BE2C (cell line): ENCODE results near the gene IGSF9.

Source experiments
- DNase-seq: peaks from one replicate; pipeline ENCODE4 v3.0.0-alpha.2; 2020
- H3K27me3 ChIP-seq: fragments of 250-450 bp; sonication (Bioruptor Pico); 2 replicates; pipeline ENCODE4 v1.5.1; 2020; ENCODE audit warnings: mild to moderate bottlenecking
- H3K36me3 ChIP-seq: fragments of 250-450 bp; sonication (Bioruptor Pico); 2 replicates; pipeline ENCODE4 v1.5.1; 2020; ENCODE audit warnings: mild to moderate bottlenecking
- H3K4me1 ChIP-seq: fragments of 250-450 bp; sonication (Bioruptor Pico); 2 replicates; pipeline ENCODE4 v1.5.1; 2020
- H3K4me3 ChIP-seq: 2 replicates; pipeline ENCODE4 v1.5.1; 2011; ENCODE audit warnings: low read depth, low read length
- H3K9me3 ChIP-seq: fragments of 250-450 bp; sonication (Bioruptor Pico); 2 replicates; pipeline ENCODE4 v1.5.1; 2020
- TF ChIP-seq, protein P1 (sequence below): IDR thresholded peaks from 2 replicates; pipeline ENCODE4 v1.5.1; 2012; ENCODE audit warnings: mild to moderate bottlenecking, low read depth, low read length

Gene IGSF9

DNA sequence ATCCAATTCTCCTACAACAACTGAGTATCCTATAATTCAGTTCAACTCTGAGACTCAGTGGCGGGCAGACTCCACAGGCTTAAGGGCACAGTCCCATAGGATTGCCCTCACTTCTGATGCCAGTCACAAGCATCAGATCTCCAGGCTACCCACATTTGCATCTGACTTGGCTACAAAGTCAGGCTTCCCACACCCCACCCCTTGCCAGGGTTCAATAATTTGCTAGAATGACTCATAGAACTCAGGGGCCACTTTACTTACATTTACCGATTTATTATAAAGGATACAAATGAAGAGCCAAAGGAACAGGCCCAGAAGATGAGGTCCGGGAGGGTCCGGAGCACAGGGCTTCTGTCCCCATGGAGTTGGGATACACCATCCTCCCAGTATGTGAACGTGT lies 44.6 kb upstream of the IGSF9 start:
- no peak for DNase-seq
- Histone ChIP-seq H3K4me1 (no peaks in the 10 kb centered on the region), H3K36me3 (no peaks in the 10 kb centered on the region), H3K27me3 (peaks cover 7% of the 10 kb centered on the region), H3K9me3 (no peaks in the 10 kb centered on the region), H3K4me3 (no peak overlapping the region)
- TF ChIP-seq, protein P1, sequence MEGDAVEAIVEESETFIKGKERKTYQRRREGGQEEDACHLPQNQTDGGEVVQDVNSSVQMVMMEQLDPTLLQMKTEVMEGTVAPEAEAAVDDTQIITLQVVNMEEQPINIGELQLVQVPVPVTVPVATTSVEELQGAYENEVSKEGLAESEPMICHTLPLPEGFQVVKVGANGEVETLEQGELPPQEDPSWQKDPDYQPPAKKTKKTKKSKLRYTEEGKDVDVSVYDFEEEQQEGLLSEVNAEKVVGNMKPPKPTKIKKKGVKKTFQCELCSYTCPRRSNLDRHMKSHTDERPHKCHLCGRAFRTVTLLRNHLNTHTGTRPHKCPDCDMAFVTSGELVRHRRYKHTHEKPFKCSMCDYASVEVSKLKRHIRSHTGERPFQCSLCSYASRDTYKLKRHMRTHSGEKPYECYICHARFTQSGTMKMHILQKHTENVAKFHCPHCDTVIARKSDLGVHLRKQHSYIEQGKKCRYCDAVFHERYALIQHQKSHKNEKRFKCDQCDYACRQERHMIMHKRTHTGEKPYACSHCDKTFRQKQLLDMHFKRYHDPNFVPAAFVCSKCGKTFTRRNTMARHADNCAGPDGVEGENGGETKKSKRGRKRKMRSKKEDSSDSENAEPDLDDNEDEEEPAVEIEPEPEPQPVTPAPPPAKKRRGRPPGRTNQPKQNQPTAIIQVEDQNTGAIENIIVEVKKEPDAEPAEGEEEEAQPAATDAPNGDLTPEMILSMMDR = no peak

DNA sequence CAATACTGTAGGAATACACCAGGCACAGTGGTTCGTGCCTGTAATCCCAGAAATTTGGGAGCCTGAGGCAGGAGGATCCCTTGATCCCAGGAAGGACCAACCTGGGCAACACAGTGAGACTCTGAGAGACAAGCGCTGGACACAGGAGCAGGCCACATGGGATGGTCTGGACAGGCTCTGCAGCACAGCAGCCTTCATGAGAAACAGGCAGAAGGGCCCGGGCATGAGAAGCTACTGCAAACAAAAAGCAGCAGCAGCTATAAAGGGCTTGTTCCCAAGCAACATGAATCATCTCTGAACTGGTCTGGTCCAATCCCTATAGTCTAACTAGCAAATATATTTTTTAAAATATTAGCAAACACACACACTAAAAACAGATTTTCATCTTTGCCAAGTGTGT lies 44.2 kb upstream of the IGSF9 start:
- TF ChIP-seq, protein P1 = no peak
- Histone ChIP-seq H3K36me3 (no peaks in the 10 kb centered on the region), H3K4me1 (no peaks in the 10 kb centered on the region), H3K9me3 (no peaks in the 10 kb centered on the region), H3K4me3 (no peak overlapping the region), H3K27me3 (peaks cover 11% of the 10 kb centered on the region)
- no peak for DNase-seq

DNA sequence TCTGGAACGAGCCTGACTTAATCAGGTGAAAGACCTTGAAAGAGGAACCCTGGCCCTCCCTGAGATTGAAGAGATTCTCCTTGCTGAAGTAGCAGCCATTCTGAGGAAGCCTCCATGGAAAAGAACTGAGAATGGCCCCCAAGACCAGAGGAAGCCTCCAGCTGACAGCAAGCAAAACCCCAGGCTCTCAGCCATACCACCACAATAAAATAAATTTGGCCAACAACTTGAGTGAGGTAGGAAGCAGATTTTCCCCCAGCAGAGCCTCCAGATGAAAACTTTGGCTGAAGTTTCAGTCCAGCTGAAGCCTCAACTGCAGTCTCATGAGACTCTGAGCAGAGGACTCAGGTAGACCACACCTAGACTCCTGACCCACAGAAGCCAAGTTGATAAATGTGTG lies 42.6 kb upstream of the IGSF9 start:
- TF ChIP-seq, protein P1 = no peak
- Histone ChIP-seq H3K4me1 (no peaks in the 10 kb centered on the region), H3K4me3 (no peak overlapping the region), H3K9me3 (no peaks in the 10 kb centered on the region), H3K36me3 (no peaks in the 10 kb centered on the region), H3K27me3 (peaks cover 11% of the 10 kb centered on the region)
- no peak for DNase-seq

DNA sequence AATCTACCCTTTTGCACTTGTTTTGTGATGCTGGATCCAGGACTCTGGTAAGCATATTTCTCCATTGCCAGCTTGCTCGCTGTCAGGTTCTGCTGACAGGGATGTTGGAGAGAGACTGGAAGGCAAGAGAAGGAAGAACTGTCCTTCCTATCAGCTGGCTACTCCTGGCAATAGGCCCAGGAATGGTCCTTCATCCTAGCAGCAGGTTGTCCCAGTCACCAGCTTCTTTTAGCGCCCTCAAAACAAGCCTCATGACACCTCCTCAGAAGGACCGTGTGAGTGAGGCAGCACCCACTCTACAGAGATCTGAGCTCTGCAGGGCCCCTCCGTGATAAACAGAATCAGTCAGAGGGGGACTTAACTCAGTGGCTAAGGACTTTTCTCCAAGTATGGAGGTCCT lies 41.8 kb upstream of the IGSF9 start:
- no peaks in the 10 kb centered on the region for H3K4me1 ChIP-seq
- no peak for DNase-seq
- TF ChIP-seq, protein P1 = no peak

DNA sequence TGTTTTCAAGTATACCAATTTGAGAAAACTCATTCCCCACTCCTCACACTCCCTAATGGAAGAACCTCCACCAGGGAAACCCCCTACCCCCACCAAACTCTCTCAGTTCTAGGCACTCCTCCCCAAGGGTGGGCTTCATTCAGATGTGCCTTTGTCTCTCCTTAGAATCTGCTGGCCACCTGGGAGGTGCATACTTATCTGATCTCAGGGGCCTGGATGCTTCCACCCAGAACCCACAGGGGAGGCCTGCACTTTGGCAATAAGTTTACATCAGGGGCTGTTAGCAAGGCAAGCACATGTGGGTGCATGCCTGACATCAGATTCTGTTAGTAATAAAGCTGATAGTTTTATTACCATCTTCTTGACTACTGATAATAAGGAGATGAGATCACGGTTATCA lies 41.1 kb upstream of the IGSF9 start:
- Histone ChIP-seq H3K36me3 (no peaks in the 10 kb centered on the region), H3K27me3 (peaks cover 4% of the 10 kb centered on the region), H3K9me3 (no peaks in the 10 kb centered on the region), H3K4me3 (no peak overlapping the region), H3K4me1 (no peaks in the 10 kb centered on the region)
- no peak for DNase-seq
- TF ChIP-seq, protein P1 = no peak

More for the DNA sequence above, 41.8 kb upstream of the IGSF9 start:
- Histone ChIP-seq H3K9me3 (no peaks in the 10 kb centered on the region), H3K4me3 (no peak overlapping the region), H3K27me3 (peaks cover 11% of the 10 kb centered on the region), H3K36me3 (no peaks in the 10 kb centered on the region)

- Histone ChIP-seq H3K36me3 (no peaks in the 10 kb centered on the region), H3K4me1 (no peaks in the 10 kb centered on the region), H3K9me3 (no peaks in the 10 kb centered on the region), H3K27me3 (peaks cover 4% of the 10 kb centered on the region), H3K4me3 (no peak overlapping the region)
- TF ChIP-seq, protein P1 = no peak
- DNase-seq = no peak
Measured at GRCh38 chr1:159986093-159986492, 40.7 kb upstream of the IGSF9 start.
